ENCODE measurements around the gene SIGLEC1. TPM values are rescaled to one million over a fixed set of nuclear protein-coding genes. Genes with fewer than 3 reads are reported as not detected.

Gene SIGLEC1
- total and polyA plus RNA-seq, 2 of the 8 experiments (the other 6 are each of a cell fraction or from before 2014, with no cell fraction given): 0.02 TPM; not detected in 1

DNA sequence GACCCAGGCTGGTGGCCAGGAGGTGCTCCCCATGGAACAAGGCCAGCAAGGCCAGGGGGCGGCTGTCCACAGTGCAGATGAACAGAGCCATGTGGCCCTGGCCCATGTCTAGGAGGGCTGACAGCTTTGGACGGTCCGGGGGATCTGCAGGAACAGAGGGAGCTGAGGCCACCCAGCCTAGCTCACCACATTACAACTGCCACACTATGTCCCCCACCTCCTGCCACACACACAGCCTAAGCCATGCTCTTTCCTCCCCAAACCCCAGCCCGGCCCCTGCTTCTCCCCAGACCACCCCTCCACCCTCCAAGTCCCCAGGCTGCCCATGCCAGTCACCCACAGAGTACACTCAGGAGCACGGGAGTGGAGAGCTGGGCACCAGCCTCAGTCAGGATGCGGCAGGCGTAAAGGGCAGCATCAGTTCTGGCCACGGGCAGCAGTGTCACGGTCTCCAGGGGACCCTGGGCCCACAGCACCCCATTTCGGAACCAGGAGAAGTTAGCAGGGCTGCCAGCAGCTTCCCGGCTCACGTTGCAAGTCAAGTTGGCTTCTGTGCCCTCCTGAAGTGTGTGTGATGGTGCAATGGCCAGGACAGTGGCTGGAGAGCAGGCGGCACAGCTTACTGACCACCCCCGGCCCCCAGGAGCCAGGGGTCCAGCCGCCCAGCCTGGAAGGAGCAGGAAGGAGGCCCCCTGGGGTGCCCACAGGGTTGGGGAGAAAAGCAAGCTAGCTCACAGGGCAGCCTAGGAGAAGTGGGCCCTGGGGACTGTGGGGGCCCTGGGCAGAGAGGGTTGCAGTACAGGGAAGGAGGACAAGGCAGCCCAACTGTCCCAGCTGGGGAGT lies 15.4 kb downstream of the SIGLEC1 start (continued):
- TF ChIP-seq GABPA (IDR thresholded peaks at IDR 0.05; ENCODE audit: borderline replicate concordance, insufficient read depth, low read length) (no peak), YY1 (IDR thresholded peaks at IDR 0.05; ENCODE audit: low read depth, low read length) (no peak), SAP30 (IDR thresholded peaks at IDR 0.05; ENCODE audit: insufficient read depth, insufficient replicate concordance, low read length) (no peak), PHF8 (conservative IDR thresholded peaks at IDR 0.05; ENCODE audit: low read depth, low read length) (no peak)

Data from H1 (cell line).